A673 (cell line): ENCODE data around the gene CDRT4. TPM values are rescaled to one million over a fixed set of nuclear protein-coding genes. Genes with fewer than 3 reads are reported as not detected.

ENCODE experiments used
- BruUV-seq: library from RNA; stranded (reverse); fragments of 400-500 nt; replicated peaks from 2 replicates; lab custom pipeline; 2021; lab: Mats Ljungman, UMichigan
- CTCF ChIA-PET: fragments of 300-600 bp; sonication (Branson Sonifier 250); formaldehyde crosslinking; loops from one replicate; lab custom pipeline; 2022; ENCODE audit warnings: antibody characterized with exemption; lab: Charles Lee
- POLR2A ChIA-PET: fragments of 300-600 bp; sonication (Branson Sonifier 250); formaldehyde crosslinking; loops from one replicate; lab custom pipeline; 2022; ENCODE audit warnings: antibody characterized with exemption; ENCODE audit not compliant: low non-redundant PET; lab: Charles Lee
- DNase-seq: peaks from one replicate; pipeline ENCODE4 v3.0.0-alpha.2; 2015; ENCODE audit warnings: low spot score
- H3K27ac ChIP-seq: fragments of 200-600 bp; sonication (generic); 2 replicates; pipeline ENCODE4 v1.5.1; 2016; ENCODE audit warnings: mixed run types, low read depth, mild to moderate bottlenecking, mixed read lengths, antibody characterized with exemption, low read length; ENCODE audit not compliant: poor library complexity, severe bottlenecking
- H3K27me3 ChIP-seq: fragments of 200-600 bp; sonication (generic); replicated peaks from 2 replicates; pipeline ENCODE4 v1.6.1; 2017; ENCODE audit warnings: mixed run types, low read depth, mild to moderate bottlenecking, mixed read lengths, antibody characterized with exemption, low read length; ENCODE audit not compliant: insufficient read depth, poor library complexity
- H3K36me3 ChIP-seq: fragments of 200-600 bp; sonication (generic); 2 replicates; pipeline ENCODE4 v1.6.1; 2016; ENCODE audit warnings: mixed run types, mild to moderate bottlenecking, mixed read lengths, antibody characterized with exemption, low read length; ENCODE audit not compliant: insufficient read depth, poor library complexity, severe bottlenecking
- H3K4me1 ChIP-seq: fragments of 200-600 bp; sonication (generic); 2 replicates; pipeline ENCODE4 v1.6.1; 2017; ENCODE audit warnings: mixed run types, mild to moderate bottlenecking, mixed read lengths, antibody characterized with exemption, low read length; ENCODE audit not compliant: insufficient read depth, poor library complexity, severe bottlenecking
- H3K4me3 ChIP-seq: fragments of 200-600 bp; sonication (generic); 2 replicates; pipeline ENCODE4 v1.5.1; 2016; ENCODE audit warnings: low read depth, mixed run types, mild to moderate bottlenecking, mixed read lengths, low read length; ENCODE audit not compliant: poor library complexity, severe bottlenecking
- H3K9me3 ChIP-seq: fragments of 200-600 bp; sonication (generic); 2 replicates; pipeline ENCODE4 v1.6.1; 2016; ENCODE audit warnings: mixed run types, low read depth, mild to moderate bottlenecking, mixed read lengths, antibody characterized with exemption, low read length; ENCODE audit not compliant: poor library complexity, severe bottlenecking
- CTCF ChIP-seq: fragments of 300-800, 200-600 bp; sonication (generic); conservative IDR thresholded peaks from 2 replicates; pipeline ENCODE4 v1.5.1; 2017; ENCODE audit warnings: low read depth, mild to moderate bottlenecking, antibody characterized with exemption, low read length, moderate library complexity, mixed read lengths
- EZH2 ChIP-seq: fragments of 200-600 bp; sonication (generic); IDR thresholded peaks from 2 replicates; pipeline ENCODE4 v1.6.1; 2017; ENCODE audit warnings: borderline replicate concordance, low read depth, mild to moderate bottlenecking, mixed read lengths, antibody characterized with exemption, low read length; ENCODE audit not compliant: poor library complexity, severe bottlenecking
- intact Hi-C: fragments of 100-400 bp; cut with micrococcal nuclease; formaldehyde crosslinking; loops from one replicate; pipeline ENCODE4 v1.10.0; 2022; ENCODE audit not compliant: unreplicated experiment
- total RNA-seq: library from RNA; stranded (reverse); gene quantifications from 2 replicates; pipeline ENCODE4 v1.2.3, GENCODE V29; 2021

Gene CDRT4
- total RNA-seq, 1 experiment from 2014 or later: 0.62 TPM

- ChIA-PET CTCF (no interaction called here), POLR2A (no interaction called here)
- H3K4me1 ChIP-seq: no peaks in the 10 kb centered on the region
- H3K36me3 ChIP-seq: no peaks in the 10 kb centered on the region
- TF ChIP-seq EZH2: no peak
- TF ChIP-seq CTCF: no peak
- H3K27me3 ChIP-seq: no peaks in the 10 kb centered on the region
- BruUV-seq: no TSS peak
- intact Hi-C loops: no loop called here
- no peak for DNase-seq
- no peak overlapping the region for H3K27ac ChIP-seq
- H3K9me3 ChIP-seq: no peaks in the 10 kb centered on the region
- no peak overlapping the region for H3K4me3 ChIP-seq
Measured at GRCh38 chr17:15457723-15458094, 9.7 kb downstream of the CDRT4 start.

GRCh38 chr17:15456972-15457722, 10.3 kb downstream of the CDRT4 start:
- H3K9me3 ChIP-seq: no peaks in the 10 kb centered on the region
- no peak overlapping the region for H3K27ac ChIP-seq
- H3K4me3 ChIP-seq: no peak overlapping the region
- H3K27me3 ChIP-seq: no peaks in the 10 kb centered on the region
- ChIA-PET CTCF (no interaction called here), POLR2A (no interaction called here)
- no peak for DNase-seq
- no peaks in the 10 kb centered on the region for H3K4me1 ChIP-seq
- no peak for TF ChIP-seq CTCF
- no peak for TF ChIP-seq EZH2
- BruUV-seq: no TSS peak
- intact Hi-C loops: no loop called here
- H3K36me3 ChIP-seq: no peaks in the 10 kb centered on the region

GRCh38 chr17:15456496-15456895, 10.9 kb downstream of the CDRT4 start:
- TF ChIP-seq EZH2: no peak
- no peak for TF ChIP-seq CTCF
- Histone ChIP-seq H3K4me1 (no peaks in the 10 kb centered on the region), H3K36me3 (no peaks in the 10 kb centered on the region), H3K4me3 (no peak overlapping the region), H3K27ac (no peak overlapping the region), H3K27me3 (no peaks in the 10 kb centered on the region), H3K9me3 (no peaks in the 10 kb centered on the region)
- no TSS peak for BruUV-seq
- ChIA-PET POLR2A (no interaction called here), CTCF (no interaction called here)
- intact Hi-C loops: no loop called here
- no peak for DNase-seq
